Esophagus squamous epithelium (tissue), 4 donors: ENCODE measurements around the gene C12orf76.

Experiments used
- POLR2A ChIP-seq, 4 donors: fragments of 450-650 bp; IDR thresholded peaks; one replicate each; pipeline ENCODE4 v1.6.1; 2017; ENCODE audit warnings: antibody characterized with exemption in 4 of 4, mild to moderate bottlenecking in 4 of 4, moderate library complexity in 3 of 4
- TF ChIP-seq, protein P1 (sequence below), 6 experiments: fragments of 450-650 bp in 4 of 6; fragments of 200-600 bp in 2 of 6; sonication (generic) in 2 of 6; IDR thresholded peaks; one replicate each; pipeline ENCODE4 v1.5.1; 2016 to 2019; ENCODE audit warnings: antibody characterized with exemption in 6 of 6, mild to moderate bottlenecking in 4 of 6, moderate library complexity in 4 of 6

DNA sequence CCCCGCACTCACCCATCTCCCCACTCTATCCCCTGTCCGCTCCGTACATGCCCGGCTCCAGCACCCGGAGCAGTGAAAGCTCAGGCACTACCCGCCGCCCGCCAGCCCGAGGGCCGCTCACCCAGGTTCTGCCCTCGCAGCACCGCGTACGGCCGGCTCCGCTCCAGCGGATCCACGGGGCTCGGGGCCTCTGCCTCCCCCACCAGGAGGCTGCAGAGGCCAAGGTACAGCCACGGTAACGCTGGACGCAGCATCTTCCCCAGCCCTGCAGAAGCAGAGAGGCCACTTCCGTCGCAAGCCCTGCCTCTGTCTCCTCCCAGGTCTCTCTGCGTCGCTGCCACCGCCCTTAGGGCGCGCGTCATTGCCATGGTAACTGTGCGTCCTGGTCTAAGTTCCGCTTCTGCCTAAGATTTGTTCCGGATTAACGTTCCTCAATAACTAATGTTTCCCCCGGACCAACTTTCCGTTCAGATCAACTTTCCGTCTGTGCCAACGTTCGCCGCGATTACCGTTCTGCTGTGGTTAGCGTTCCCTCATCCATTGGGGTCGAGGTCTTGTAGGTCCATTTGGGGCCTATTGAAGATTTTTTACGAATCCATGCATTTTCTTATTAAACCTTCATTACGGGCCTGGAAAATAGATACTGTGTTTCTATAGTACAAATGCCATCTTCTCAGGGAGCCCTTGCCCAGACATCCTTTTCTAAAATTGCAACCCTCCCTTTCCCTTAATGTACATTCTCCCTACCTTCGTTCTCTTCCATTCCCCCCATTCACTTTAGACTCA, at the start of gene C12orf76:
- TF ChIP-seq, protein P1, sequence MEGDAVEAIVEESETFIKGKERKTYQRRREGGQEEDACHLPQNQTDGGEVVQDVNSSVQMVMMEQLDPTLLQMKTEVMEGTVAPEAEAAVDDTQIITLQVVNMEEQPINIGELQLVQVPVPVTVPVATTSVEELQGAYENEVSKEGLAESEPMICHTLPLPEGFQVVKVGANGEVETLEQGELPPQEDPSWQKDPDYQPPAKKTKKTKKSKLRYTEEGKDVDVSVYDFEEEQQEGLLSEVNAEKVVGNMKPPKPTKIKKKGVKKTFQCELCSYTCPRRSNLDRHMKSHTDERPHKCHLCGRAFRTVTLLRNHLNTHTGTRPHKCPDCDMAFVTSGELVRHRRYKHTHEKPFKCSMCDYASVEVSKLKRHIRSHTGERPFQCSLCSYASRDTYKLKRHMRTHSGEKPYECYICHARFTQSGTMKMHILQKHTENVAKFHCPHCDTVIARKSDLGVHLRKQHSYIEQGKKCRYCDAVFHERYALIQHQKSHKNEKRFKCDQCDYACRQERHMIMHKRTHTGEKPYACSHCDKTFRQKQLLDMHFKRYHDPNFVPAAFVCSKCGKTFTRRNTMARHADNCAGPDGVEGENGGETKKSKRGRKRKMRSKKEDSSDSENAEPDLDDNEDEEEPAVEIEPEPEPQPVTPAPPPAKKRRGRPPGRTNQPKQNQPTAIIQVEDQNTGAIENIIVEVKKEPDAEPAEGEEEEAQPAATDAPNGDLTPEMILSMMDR (IDR thresholded peaks at IDR 0.05), result peak in 1 of 6 experiments; percentile 8
- peak in 1 of 4 donors; percentile 67 for TF ChIP-seq POLR2A (IDR thresholded peaks at IDR 0.05)
